ENCODE measurements around the gene NUDT19.

NUDT19 gene

DNA sequence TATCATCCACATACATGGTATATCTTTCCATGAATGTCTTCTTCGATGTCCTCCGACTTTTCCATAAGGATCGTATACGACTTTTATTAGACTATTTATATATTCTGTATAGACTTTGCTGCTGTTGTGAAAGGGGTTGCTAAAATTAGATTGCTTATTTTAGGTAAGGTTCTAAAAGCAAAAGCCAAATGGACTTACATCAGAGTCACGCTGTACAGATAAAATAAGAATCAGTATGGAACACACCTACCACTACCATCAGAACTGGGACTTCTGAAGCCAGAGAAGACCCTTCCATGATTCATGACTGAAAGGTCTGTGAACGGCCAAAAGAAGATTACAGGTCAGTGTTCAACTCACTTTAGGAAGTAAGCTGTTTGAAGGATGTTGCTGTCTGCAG lies 25.5 kb upstream of the NUDT19 start:
- TF ChIP-seq, protein P1, sequence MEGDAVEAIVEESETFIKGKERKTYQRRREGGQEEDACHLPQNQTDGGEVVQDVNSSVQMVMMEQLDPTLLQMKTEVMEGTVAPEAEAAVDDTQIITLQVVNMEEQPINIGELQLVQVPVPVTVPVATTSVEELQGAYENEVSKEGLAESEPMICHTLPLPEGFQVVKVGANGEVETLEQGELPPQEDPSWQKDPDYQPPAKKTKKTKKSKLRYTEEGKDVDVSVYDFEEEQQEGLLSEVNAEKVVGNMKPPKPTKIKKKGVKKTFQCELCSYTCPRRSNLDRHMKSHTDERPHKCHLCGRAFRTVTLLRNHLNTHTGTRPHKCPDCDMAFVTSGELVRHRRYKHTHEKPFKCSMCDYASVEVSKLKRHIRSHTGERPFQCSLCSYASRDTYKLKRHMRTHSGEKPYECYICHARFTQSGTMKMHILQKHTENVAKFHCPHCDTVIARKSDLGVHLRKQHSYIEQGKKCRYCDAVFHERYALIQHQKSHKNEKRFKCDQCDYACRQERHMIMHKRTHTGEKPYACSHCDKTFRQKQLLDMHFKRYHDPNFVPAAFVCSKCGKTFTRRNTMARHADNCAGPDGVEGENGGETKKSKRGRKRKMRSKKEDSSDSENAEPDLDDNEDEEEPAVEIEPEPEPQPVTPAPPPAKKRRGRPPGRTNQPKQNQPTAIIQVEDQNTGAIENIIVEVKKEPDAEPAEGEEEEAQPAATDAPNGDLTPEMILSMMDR (IDR thresholded peaks at IDR 0.05; ENCODE audit: control insufficient read depth, extremely low read depth, insufficient read depth) = no peak
- no peak for DNase-seq (ENCODE audit: low read depth)
- H3K4me3 ChIP-seq (ENCODE audit: low read depth, low read length) = no peak overlapping the region

DNA sequence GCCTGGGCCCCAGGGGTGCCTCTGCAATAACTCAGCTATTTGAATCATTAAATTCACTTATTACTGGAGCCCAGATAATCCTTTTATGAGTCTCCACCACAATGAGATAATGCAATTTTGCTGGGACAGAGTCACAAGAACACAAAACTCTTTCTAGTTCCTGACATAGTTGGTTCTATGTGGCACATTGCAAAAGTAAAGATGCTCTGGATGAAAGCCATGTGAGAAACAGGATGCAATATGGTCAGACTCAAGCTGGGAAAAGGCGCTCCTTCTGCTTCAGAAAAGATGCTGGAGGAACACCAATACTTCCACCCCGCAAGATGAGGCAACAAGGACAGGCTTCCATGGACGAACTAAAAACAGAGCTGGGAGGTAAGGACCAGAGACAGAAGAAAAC lies 22.3 kb upstream of the NUDT19 start:
- H3K4me3 ChIP-seq (ENCODE audit: low read depth, low read length) = no peak overlapping the region
- TF ChIP-seq, protein P1 (IDR thresholded peaks at IDR 0.05; ENCODE audit: control insufficient read depth, extremely low read depth, insufficient read depth) = no peak
- DNase-seq (ENCODE audit: low read depth) = no peak

DNA sequence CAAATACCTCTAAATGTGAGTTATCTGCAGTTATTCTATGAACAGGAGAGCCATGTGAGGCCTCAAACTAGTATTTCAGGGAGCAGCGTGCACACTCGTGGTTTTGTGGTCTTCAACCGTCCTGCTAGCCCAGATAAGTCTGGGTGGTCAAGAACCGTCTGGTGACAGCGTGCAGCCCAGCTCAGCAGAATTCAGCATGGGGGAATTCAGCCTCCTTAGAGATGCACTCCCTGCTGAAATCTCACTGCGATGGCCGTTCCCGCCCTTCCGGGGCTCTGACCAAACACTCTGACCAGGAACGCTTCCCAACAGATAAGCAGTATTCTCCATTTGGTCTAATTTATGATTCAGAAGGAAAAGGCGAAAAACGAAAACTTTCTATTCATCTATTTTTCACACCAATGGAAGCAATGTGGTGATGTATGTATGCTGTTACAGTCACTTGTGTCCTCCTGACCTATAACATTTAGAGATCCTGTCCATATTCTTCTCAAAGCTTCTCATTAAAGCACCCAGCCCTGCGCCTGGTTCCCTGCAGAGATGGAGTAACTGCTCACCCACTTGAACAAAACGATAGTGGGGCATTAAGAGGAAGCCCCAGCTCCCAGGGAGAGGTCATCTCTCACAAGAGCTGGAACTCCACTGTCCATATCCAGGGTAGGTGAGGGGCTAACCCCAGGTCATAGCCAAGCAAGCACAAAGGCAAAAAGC lies 19.6 kb upstream of the NUDT19 start:
- no peak for DNase-seq (ENCODE audit: low read depth)
- TF ChIP-seq, protein P1 (IDR thresholded peaks at IDR 0.05; ENCODE audit: control insufficient read depth, extremely low read depth, insufficient read depth) = no peak
- H3K4me3 ChIP-seq (ENCODE audit: low read depth, low read length) = no peak overlapping the region

DNA sequence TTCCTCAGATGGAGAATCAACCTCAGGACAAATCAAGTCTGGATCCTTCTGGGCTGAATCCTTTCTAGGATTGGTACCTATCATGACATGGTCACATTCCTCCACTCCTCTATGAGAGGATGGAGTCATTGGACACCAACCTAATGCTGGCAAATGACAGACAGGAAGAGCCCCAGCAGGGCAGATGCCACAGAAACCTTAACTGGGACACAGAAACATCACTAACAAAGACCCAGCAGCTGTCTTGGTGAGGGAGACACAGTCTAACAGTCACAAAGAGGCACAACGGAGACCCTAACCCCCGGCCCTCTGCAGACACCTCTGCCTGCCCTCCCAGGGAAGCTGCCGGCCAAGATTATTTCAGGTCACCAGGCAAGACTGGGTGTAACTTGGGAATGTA lies 18.8 kb upstream of the NUDT19 start:
- DNase-seq (ENCODE audit: low read depth) = no peak
- TF ChIP-seq, protein P1 (IDR thresholded peaks at IDR 0.05; ENCODE audit: control insufficient read depth, extremely low read depth, insufficient read depth) = no peak
- no peak overlapping the region for H3K4me3 ChIP-seq (ENCODE audit: low read depth, low read length)

DNA sequence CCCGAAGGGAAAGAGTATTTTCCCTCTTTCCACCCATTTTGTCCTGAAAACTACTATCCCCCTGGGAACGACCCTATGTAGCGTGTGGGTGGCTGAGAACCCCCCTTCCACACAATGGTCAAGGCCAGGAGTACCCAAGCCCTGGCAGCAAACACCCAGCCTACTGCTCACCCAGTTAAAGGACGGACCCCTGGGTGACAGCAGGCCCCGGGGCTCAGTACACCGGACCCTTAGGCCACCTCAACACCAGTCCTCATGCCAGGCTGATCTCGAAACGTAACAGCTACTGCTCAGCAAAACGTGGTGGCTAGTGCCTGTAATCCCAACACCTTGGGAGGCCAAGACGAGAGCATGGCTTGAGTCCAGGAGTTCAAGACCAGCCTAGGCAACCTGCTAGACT lies 18.0 kb upstream of the NUDT19 start:
- TF ChIP-seq, protein P1 (IDR thresholded peaks at IDR 0.05; ENCODE audit: control insufficient read depth, extremely low read depth, insufficient read depth) = no peak
- no peak for DNase-seq (ENCODE audit: low read depth)
- peak overlapping the region; percentile 80 for H3K4me3 ChIP-seq (ENCODE audit: low read depth, low read length)

DNA sequence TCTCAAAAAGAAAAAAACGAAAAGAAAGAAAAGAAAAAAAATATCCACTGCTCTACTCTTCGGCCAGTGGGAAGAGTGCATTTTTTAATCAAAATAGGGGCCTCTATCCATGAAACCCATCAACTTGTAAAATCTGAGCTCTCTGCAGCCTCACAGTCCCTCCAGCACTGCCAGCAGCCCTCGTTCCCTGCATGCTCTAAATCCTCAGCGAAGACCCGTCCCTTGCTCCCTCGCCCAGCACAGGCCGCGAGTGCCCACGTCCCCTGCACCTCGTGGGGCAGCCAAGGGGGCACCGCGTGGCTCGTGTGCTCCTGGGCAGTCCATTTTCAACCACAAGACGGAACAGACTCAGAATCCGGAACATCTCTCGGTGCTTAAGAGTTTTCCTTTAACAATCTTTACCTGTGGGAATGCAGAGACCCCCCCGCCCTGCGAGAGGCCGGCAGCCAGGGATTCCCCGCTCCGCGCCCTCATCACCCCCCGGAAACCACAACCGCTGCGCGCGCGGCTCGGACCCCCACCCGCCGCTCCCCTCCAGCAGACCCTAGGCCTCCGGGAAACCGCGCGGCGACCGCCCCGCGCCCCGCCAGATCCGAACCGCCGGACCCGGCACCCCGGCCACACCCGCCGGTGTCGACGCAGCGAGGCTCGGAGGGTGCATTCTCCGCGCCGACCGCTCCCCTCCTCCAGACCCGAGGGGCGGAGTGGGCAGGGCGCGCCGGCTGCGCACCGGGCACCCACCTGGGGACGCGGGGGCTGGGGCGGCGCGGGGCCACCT lies 17.3 kb upstream of the NUDT19 start:
- no peak for DNase-seq (ENCODE audit: low read depth)
- TF ChIP-seq, protein P1 (IDR thresholded peaks at IDR 0.05; ENCODE audit: control insufficient read depth, extremely low read depth, insufficient read depth) = no peak
- H3K4me3 ChIP-seq (ENCODE audit: low read depth, low read length) = peak overlapping the region; percentile 80
